Spleen (tissue), 11 donors: ENCODE measurements around the gene FKBP8. TPM values are rescaled to one million over a fixed set of nuclear protein-coding genes. Genes with fewer than 3 reads are reported as not detected.

Experiments
- DNase-seq: peaks from one replicate; pipeline ENCODE4 v3.0.0-alpha.2; 2020
- H3K27ac ChIP-seq, 8 donors: fragments of 200-600 bp; sonication (generic) in 7 of 8; 1 replicate in 4 of 8; 2 replicates in 4 of 8; pipeline versions ENCODE4 v1.5.0 to v1.8.0; 2016 to 2021; ENCODE audit warnings: inconsistent platforms in 4 of 8, mild to moderate bottlenecking in 4 of 8, moderate library complexity in 1 of 8
- H3K27me3 ChIP-seq, 7 donors: fragments of 200-600 bp; sonication (generic) in 6 of 7; replicated peaks in 1 of 7; 1 replicate in 4 of 7; 2 replicates in 3 of 7; pipeline versions ENCODE4 v1.5.0 to v1.8.0; 2016 to 2021; ENCODE audit warnings: inconsistent platforms in 3 of 7, mild to moderate bottlenecking in 1 of 7
- H3K36me3 ChIP-seq, 6 donors: fragments of 200-600 bp; sonication (generic) in 5 of 6; 1 replicate in 4 of 6; 2 replicates in 2 of 6; pipeline versions ENCODE4 v1.5.0 to v1.8.0; 2016 to 2021; ENCODE audit warnings: inconsistent platforms in 2 of 6
- H3K4me1 ChIP-seq, 6 donors: fragments of 200-600 bp; sonication (generic) in 5 of 6; 1 replicate in 3 of 6; 2 replicates in 3 of 6; pipeline versions ENCODE4 v1.5.0 to v1.8.0; 2016 to 2021; ENCODE audit warnings: inconsistent platforms in 3 of 6
- H3K4me3 ChIP-seq, 8 donors: fragments of 200-600 bp; sonication (generic) in 7 of 8; 1 replicate in 4 of 8; 2 replicates in 4 of 8; pipeline versions ENCODE4 v1.5.0 to v1.8.0; 2016 to 2021; ENCODE audit warnings: inconsistent platforms in 4 of 8, mild to moderate bottlenecking in 4 of 8, moderate library complexity in 2 of 8
- H3K9me3 ChIP-seq, 8 donors: fragments of 200-600 bp; sonication (generic) in 7 of 8; 1 replicate in 4 of 8; 2 replicates in 4 of 8; pipeline versions ENCODE4 v1.5.0 to v1.8.0; 2016 to 2021; ENCODE audit warnings: inconsistent platforms in 4 of 8
- POLR2A ChIP-seq, 3 donors: fragments of 450-650 bp; IDR thresholded peaks; one replicate each; pipeline ENCODE4 v1.5.1; 2017; ENCODE audit warnings: antibody characterized with exemption in 3 of 3, mild to moderate bottlenecking in 1 of 3
- POLR2AphosphoS5 ChIP-seq, 3 donors: sonication (generic); formaldehyde crosslinking; IDR thresholded peaks; one replicate each; pipeline ENCODE4 v1.5.1; 2017; ENCODE audit warnings: antibody characterized with exemption in 3 of 3
- WGBS, 5 donors: extraction: QIAGEN DNeasy Blood & Tissue Kit in 3 of 5; methylation state at CpG; one replicate each; pipeline versions ENCODE4 v1.1.5 to v1.1.7; 2013 to 2018; 5-methylcytosine and 5-hydroxymethylcytosine counted together
- intact Hi-C: fragments of 100-400 bp; cut with DNase I; formaldehyde crosslinking; loops from one replicate; pipeline ENCODE4 v1.15.0; 2023; ENCODE audit warnings: low total_unique reads
- polyA plus RNA-seq, 3 donors: library from polyadenylated mRNA; stranded (reverse); fragments of 200-250 nt; gene quantifications; one replicate each; pipeline ENCODE4 v1.2.1, GENCODE V29; 2013
- total RNA-seq, 7 donors: library from RNA; depleted of rRNA in 3 of 7; stranded (reverse); fragments of >200 nt in 3 of 7; fragmentation: NEBNext Ultra II Directional in 4 of 7; extraction: Animal tissue kit (Norgen Biotek cat#: 25700) in 4 of 7; gene quantifications; one replicate each; pipeline versions ENCODE4 v1.1.0 to v1.2.1, GENCODE V29; 2016 to 2021
- TF ChIP-seq, protein P1 (sequence below), 11 experiments: fragments of 200-600 bp in 7 of 11; fragments of 450-650 bp in 4 of 11; sonication (generic) in 4 of 11; IDR thresholded peaks in 8 of 11; conservative IDR thresholded peaks in 3 of 11; 1 replicate in 7 of 11; 2 replicates in 4 of 11; pipeline versions ENCODE4 v1.4.0 to v1.8.0; 2016 to 2021; ENCODE audit warnings: antibody characterized with exemption in 11 of 11, inconsistent platforms in 4 of 11, mild to moderate bottlenecking in 1 of 11
- donor health status: healthy with polysubstance abuse.
- donor health status: DM: no; HTN: no; CAD: no; lungs with moderate emphysema.
- donor health status: DM: no; HTN: no; CAD: no.
- donor health status: Bipolar disorder and iron deficiency.
- donor health status: healthy.
- donor health status: DM: no; HTN: no; CAD: no.
- donor health status: DM: yes; HTN: yes; CAD: no.

Gene FKBP8
- total and polyA plus RNA-seq, 10 donors = 131 to 309 (median 202) TPM

DNA sequence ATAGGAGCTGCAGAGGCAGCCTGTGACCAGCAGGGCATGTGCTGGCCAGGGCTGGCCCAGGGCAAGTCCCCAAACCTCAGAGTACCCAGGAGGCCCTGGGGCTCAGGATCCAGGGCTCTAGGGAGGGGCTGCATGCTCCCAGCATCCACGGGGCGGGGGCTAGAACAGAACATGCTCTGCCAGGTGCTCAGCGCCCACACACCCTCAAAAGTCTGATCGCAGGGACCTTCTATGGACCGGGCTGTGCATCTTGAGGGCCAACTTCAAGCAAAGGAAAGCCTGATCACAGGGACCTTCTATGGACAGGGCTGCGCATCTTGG is 55.0 kb downstream of the FKBP8 start:
- Histone ChIP-seq H3K9me3 (no peaks in the 10 kb centered on the region), H3K27me3 (no peaks in the 10 kb centered on the region), H3K4me1 (peaks cover 29 to 100% (median 89%) of the 10 kb centered on the region in 6 donors), H3K27ac (peak overlapping the region in 1 of 8 donors; percentile 5), H3K36me3 (peaks cover 0 to 4% (median 0%) of the 10 kb centered on the region in 6 donors), H3K4me3 (no peak overlapping the region)
- peak; percentile 61 for DNase-seq
- 88 to 100% (median 91%) methylated on average over 3 to 6 of the region's 6 CpGs for WGBS, 5 donors
- intact Hi-C loops = no loop called here
- TF ChIP-seq POLR2A (IDR thresholded peaks at IDR 0.05) = no peak
- TF ChIP-seq, protein P1, sequence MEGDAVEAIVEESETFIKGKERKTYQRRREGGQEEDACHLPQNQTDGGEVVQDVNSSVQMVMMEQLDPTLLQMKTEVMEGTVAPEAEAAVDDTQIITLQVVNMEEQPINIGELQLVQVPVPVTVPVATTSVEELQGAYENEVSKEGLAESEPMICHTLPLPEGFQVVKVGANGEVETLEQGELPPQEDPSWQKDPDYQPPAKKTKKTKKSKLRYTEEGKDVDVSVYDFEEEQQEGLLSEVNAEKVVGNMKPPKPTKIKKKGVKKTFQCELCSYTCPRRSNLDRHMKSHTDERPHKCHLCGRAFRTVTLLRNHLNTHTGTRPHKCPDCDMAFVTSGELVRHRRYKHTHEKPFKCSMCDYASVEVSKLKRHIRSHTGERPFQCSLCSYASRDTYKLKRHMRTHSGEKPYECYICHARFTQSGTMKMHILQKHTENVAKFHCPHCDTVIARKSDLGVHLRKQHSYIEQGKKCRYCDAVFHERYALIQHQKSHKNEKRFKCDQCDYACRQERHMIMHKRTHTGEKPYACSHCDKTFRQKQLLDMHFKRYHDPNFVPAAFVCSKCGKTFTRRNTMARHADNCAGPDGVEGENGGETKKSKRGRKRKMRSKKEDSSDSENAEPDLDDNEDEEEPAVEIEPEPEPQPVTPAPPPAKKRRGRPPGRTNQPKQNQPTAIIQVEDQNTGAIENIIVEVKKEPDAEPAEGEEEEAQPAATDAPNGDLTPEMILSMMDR (IDR thresholded peaks at IDR 0.05 in 8 of 11, conservative IDR thresholded peaks at IDR 0.05 in 3 of 11) = peak in 5 of 11 experiments; percentile 8 to 44 (median 16)

DNA sequence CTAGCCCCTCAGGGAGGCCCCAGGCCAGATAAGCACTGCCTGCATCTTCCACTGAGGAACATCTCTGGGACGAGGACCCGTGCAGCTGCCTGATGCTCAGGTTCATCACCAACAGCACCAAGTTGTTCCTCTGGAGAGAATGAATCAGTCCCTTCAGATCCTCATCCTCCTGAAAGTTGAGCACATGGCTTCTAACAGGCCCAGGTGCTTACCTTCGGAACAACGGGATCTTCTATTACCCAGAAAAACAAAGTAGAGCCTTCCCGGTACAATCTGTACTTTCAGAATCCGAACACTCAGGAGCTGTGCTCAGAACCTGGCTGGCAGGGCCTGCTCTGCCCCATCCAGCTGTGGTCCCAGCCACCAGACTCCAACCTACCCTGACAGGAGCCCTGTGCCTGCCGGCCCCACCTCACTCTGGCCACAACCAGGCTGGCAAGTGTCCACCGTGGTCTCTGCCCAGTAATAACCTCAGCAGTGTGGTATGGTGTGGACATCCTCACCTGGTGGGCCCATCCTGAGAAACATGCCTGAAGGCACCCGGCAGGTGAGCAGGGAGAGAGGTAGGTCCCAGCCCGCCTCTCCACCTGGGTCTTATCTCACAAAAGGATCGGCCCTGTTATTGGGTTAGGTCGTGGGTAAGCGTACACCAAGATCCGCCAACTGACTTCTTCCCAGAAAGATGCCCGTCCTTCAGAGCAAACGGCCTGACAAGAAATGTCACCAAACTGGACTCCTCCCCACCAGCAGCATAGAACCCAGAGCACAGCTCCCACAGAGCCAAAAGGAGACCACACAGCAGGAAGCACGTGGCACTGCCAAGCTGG is 55.6 kb downstream of the FKBP8 start:
- peaks cover 0 to 4% (median 0%) of the 10 kb centered on the region in 6 donors for H3K36me3 ChIP-seq
- no peaks in the 10 kb centered on the region for H3K27me3 ChIP-seq
- WGBS, 5 donors = 83 to 93% (median 87%) methylated on average over 15 to 17 of the region's 17 CpGs
- H3K27ac ChIP-seq = peak overlapping the region in 2 of 8 donors; percentile 5 to 24
- DNase-seq = no peak
- peaks cover 26 to 100% (median 88%) of the 10 kb centered on the region in 6 donors for H3K4me1 ChIP-seq
- intact Hi-C loops = no loop called here
- H3K4me3 ChIP-seq = no peak overlapping the region
- TF ChIP-seq POLR2AphosphoS5 (IDR thresholded peaks at IDR 0.05) = no peak
- TF ChIP-seq, protein P1 (IDR thresholded peaks at IDR 0.05 in 8 of 11, conservative IDR thresholded peaks at IDR 0.05 in 3 of 11) = peak in 1 of 11 experiments; percentile 31
- H3K9me3 ChIP-seq = no peaks in the 10 kb centered on the region

DNA sequence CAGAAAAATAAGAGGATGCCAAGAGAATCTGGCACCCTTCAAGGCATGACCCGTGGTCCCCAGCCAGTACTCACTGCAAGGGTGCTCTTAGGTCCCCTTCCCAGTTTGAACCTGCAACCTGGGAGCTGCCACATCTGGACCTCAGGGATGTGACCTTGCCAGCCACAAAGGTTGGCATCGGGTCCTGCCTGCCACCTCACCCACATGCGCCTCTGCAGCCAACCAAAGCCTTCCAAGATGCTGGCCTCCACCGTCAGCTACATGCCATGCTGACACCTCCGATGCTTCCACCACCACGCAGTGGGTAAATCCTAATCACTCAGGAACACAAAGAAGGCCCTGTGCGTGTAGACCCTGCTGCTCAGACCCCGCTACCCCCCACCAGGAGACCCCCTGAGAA is 56.6 kb downstream of the FKBP8 start:
- WGBS, 5 donors = 88 to 100% (median 95%) methylated on average over 5 to 8 of the region's 8 CpGs
- TF ChIP-seq, protein P1 (IDR thresholded peaks at IDR 0.05 in 8 of 11, conservative IDR thresholded peaks at IDR 0.05 in 3 of 11) = no peak
- no peak for TF ChIP-seq POLR2A (IDR thresholded peaks at IDR 0.05)
- no peak for TF ChIP-seq POLR2AphosphoS5 (IDR thresholded peaks at IDR 0.05)
- Histone ChIP-seq H3K27ac (peak overlapping the region in 3 of 8 donors; percentile 33 to 54 (median 53)), H3K4me1 (peaks cover 26 to 100% (median 83%) of the 10 kb centered on the region in 6 donors), H3K27me3 (no peaks in the 10 kb centered on the region), H3K36me3 (peaks cover 0 to 4% (median 0%) of the 10 kb centered on the region in 6 donors), H3K4me3 (no peak overlapping the region), H3K9me3 (no peaks in the 10 kb centered on the region)
- peak; percentile 67 for DNase-seq
- intact Hi-C loops = no loop called here

DNA sequence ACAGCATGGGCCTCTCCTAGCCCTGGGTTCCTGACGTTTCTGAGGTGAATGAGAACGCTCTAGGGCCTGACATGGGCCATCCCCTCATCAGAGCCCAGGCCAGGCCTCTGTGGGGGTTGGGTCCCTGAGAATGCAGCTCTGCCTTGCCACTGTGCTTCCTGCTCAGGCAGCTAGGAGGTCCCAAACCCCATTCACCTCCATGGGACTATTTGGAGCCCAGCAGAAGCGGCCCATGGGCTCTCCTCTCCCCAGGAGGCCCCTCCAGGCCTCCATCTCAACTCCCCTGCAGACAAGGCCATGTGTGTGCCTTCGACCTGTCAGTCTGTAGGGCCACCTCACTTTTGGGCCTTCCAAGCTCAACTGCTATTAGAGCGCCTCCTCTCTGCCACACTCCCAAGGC is 58.4 kb downstream of the FKBP8 start:
- intact Hi-C loops = no loop called here
- H3K4me1 ChIP-seq = peaks cover 25 to 100% (median 86%) of the 10 kb centered on the region in 6 donors
- H3K27ac ChIP-seq = peak overlapping the region in 3 of 8 donors; percentile 18 to 53 (median 27)
- H3K9me3 ChIP-seq = no peaks in the 10 kb centered on the region
- no peak for DNase-seq
- TF ChIP-seq, protein P1 (IDR thresholded peaks at IDR 0.05 in 8 of 11, conservative IDR thresholded peaks at IDR 0.05 in 3 of 11) = peak in 1 of 11 experiments; percentile 24
- TF ChIP-seq POLR2A (IDR thresholded peaks at IDR 0.05) = no peak
- TF ChIP-seq POLR2AphosphoS5 (IDR thresholded peaks at IDR 0.05) = no peak
- H3K27me3 ChIP-seq = no peaks in the 10 kb centered on the region
- H3K36me3 ChIP-seq = peaks cover 0 to 4% (median 0%) of the 10 kb centered on the region in 6 donors
- H3K4me3 ChIP-seq = no peak overlapping the region
- WGBS, 5 donors = 89 to 100% (median 97%) methylated on average over 1 to 5 of the region's 5 CpGs
